GM12878 (cell line): Measurements from ENCODE around the gene RPL34. TPM values are rescaled to one million over a fixed set of nuclear protein-coding genes. Genes with fewer than 3 reads are reported as not detected.
A peak's percentile ranks its signal among the peaks of the same experiment; 100 is the strongest.

Experiments used
- ATAC-seq: fragments of 200-7000 bp; cut with Tn5 transposase; 3 replicates; pipeline ENCODE4 v1.9.1; 2020; ENCODE audit warnings: mild to moderate bottlenecking, moderate library complexity
- Bru-seq: library from RNA; stranded (reverse); fragments of 400-500 nt; gene quantifications from one replicate; lab custom pipeline; 2021; lab: Mats Ljungman, UMichigan
- BruChase-seq, 2 experiments: library from RNA; stranded (reverse); fragments of 400-500 nt; gene quantifications; one replicate each; lab custom pipeline; 2021; lab: Mats Ljungman, UMichigan
- BruUV-seq: library from RNA; stranded (reverse); fragments of 400-500 nt; replicated peaks from 2 replicates; lab custom pipeline; 2021; lab: Mats Ljungman, UMichigan
- CTCF ChIA-PET: fragments of 300-600 bp; sonication (Branson Sonifier 250); formaldehyde crosslinking; extraction: SDS; loops from one replicate; lab custom pipeline; 2021; ENCODE audit warnings: inconsistent platforms; lab: Yijun Ruan, JAX
- POLR2A ChIA-PET: fragments of 350-600 bp; formaldehyde crosslinking; extraction: SDS; loops from one replicate; lab custom pipeline; 2021; ENCODE audit warnings: inconsistent platforms; lab: Charles Lee
- RAD21 ChIA-PET: fragments of 300-600 bp; sonication (Branson Sonifier 250); formaldehyde crosslinking; loops from one replicate; lab custom pipeline; 2023; ENCODE audit warnings: antibody characterized with exemption; ENCODE audit not compliant: unreplicated experiment; lab: Charles Lee
- SMC1A ChIA-PET: fragments of 300-600 bp; sonication (Branson Sonifier 250); formaldehyde crosslinking; loops from one replicate; lab custom pipeline; 2023; ENCODE audit not compliant: unreplicated experiment, uncharacterized antibody; lab: Charles Lee
- DNase-seq: peaks from one replicate; pipeline ENCODE4 v3.0.0-alpha.2; 2011; ENCODE audit warnings: low read depth, low spot score
- FAIRE-seq: peaks from 3 replicates; lab custom pipeline; 2011; peaks lifted over from hg19 to GRCh38; lab: Jason Lieb, UNC
- H2AFZ ChIP-seq: 2 replicates; pipeline ENCODE4 v1.6.0; 2011; ENCODE audit warnings: low read depth, low read length, control low read depth; ENCODE audit not compliant: control insufficient read depth
- H3K27ac ChIP-seq: 2 replicates; pipeline ENCODE4 v1.5.1; 2011; ENCODE audit warnings: control low read depth; ENCODE audit not compliant: control insufficient read depth, insufficient read depth
- H3K27me3 ChIP-seq, 2 experiments: replicated peaks in 1 of 2; 2 replicates each; pipeline versions ENCODE4 v1.6.0 to v1.6.1; 2011; ENCODE audit warnings: low read length in 1 of 2; ENCODE audit not compliant: control insufficient read depth in 2 of 2, insufficient read depth in 2 of 2
- H3K36me3 ChIP-seq, 2 experiments: 2 replicates each; pipeline ENCODE4 v1.5.1; 2011; ENCODE audit warnings: low read length in 1 of 2; ENCODE audit not compliant: control insufficient read depth in 2 of 2, insufficient read depth in 2 of 2
- H3K4me1 ChIP-seq: 2 replicates; pipeline ENCODE4 v1.6.1; 2011; ENCODE audit warnings: mild to moderate bottlenecking, low read length, moderate library complexity, mixed read lengths; ENCODE audit not compliant: control insufficient read depth, insufficient read depth
- H3K4me2 ChIP-seq: 2 replicates; pipeline ENCODE4 v1.6.0; 2011; ENCODE audit warnings: control low read depth; ENCODE audit not compliant: control insufficient read depth, insufficient read depth
- H3K4me3 ChIP-seq: fragments of 200-600 bp; sonication (generic); 2 replicates; pipeline ENCODE4 v1.5.1; 2016
- H3K79me2 ChIP-seq: 2 replicates; pipeline ENCODE4 v1.6.0; 2011; ENCODE audit warnings: low read length; ENCODE audit not compliant: control insufficient read depth, insufficient read depth
- H3K9ac ChIP-seq: 2 replicates; pipeline ENCODE4 v1.8.0; 2011; ENCODE audit warnings: low read length, control low read depth, mixed read lengths; ENCODE audit not compliant: control insufficient read depth, insufficient read depth
- H3K9me3 ChIP-seq: replicated peaks from 3 replicates; pipeline ENCODE4 v1.5.1; 2011; ENCODE audit warnings: mild to moderate bottlenecking, low read length; ENCODE audit not compliant: control insufficient read depth, insufficient read depth
- H4K20me1 ChIP-seq: 2 replicates; pipeline ENCODE4 v1.6.0; 2011; ENCODE audit not compliant: control insufficient read depth, insufficient read depth
- CBX3 ChIP-seq: fragments of 200-600 bp; sonication (generic); IDR thresholded peaks from 2 replicates; pipeline ENCODE4 v1.6.1; 2016; ENCODE audit warnings: low read depth, borderline replicate concordance
- JUND ChIP-seq: IDR thresholded peaks from 2 replicates; pipeline ENCODE4 v1.6.1; 2012; ENCODE audit warnings: low read depth, mild to moderate bottlenecking, low read length, improper control_type of control experiment, moderate library complexity
- MYB ChIP-seq: fragments of 150-350 bp; IDR thresholded peaks from 2 replicates; pipeline ENCODE4 v1.6.1; 2014; ENCODE audit warnings: mild to moderate bottlenecking, low read depth, low read length, borderline replicate concordance
- RB1 ChIP-seq: fragments of 450-650 bp; formaldehyde crosslinking; IDR thresholded peaks from 2 replicates; pipeline ENCODE4 v1.6.1; 2017; ENCODE audit warnings: mild to moderate bottlenecking, borderline replicate concordance
- SPI1 ChIP-seq: IDR thresholded peaks from 2 replicates; pipeline ENCODE4 v1.6.1; 2011; ENCODE audit warnings: low read depth, mild to moderate bottlenecking, low read length, moderate library complexity, borderline replicate concordance; ENCODE audit not compliant: insufficient read depth
- TCF3 ChIP-seq: IDR thresholded peaks from 2 replicates; pipeline ENCODE4 v1.6.1; 2012; ENCODE audit warnings: low read depth, mild to moderate bottlenecking, low read length, borderline replicate concordance; ENCODE audit not compliant: insufficient read depth
- WGBS: methylation state at CpG from one replicate; pipeline ENCODE4 v1.1.6; 2016; ENCODE audit warnings: low lambda C conversion rate; ENCODE audit not compliant: insufficient replicate concordance, insufficient coverage; ENCODE audit errors: missing lambda C conversion rate; 5-methylcytosine and 5-hydroxymethylcytosine counted together
- in situ Hi-C: fragments of 300-500 bp; cut with MboI; formaldehyde crosslinking; loops from 9 replicates; pipeline ENCODE4 v1.14.3; 2018; ENCODE audit warnings: mixed read lengths
- intact Hi-C: fragments of 100-400 bp; cut with micrococcal nuclease; formaldehyde crosslinking; loops from one replicate; pipeline ENCODE4 v1.14.2; 2022; ENCODE audit not compliant: unreplicated experiment
- long read RNA-seq, 2 experiments: library from polyadenylated mRNA; unstranded; transcript quantifications; one replicate each; pipeline ENCODE4 v2.0.0, GENCODE V29; 2019 to 2020
- polyA minus RNA-seq, 3 experiments: library from RNA; depleted of rRNA, polyadenylated mRNA; stranded (reverse); fragments of >200 nt; gene quantifications; 2 replicates each; pipeline ENCODE4 v1.2.3, GENCODE V29; 2011
- polyA plus RNA-seq, 11 experiments: library from polyadenylated mRNA; depleted of rRNA in 4 of 11; unstranded in 6 of 11; stranded (reverse) in 5 of 11; fragments of >200 nt; fragmentation: Nextera tagmentation in 4 of 11; fragmentation: Illumina TruSeq in 1 of 11; extraction: Ambion mirVana in 4 of 11; extraction: Trizol in 1 of 11; gene quantifications; 1 replicate in 1 of 11; 2 replicates in 10 of 11; pipeline versions ENCODE4 v1.2.1 to v1.2.3, GENCODE V29; 2011 to 2016; ENCODE audit warnings: inconsistent platforms in 2 of 11, missing spikeins in 2 of 11, low read depth in 1 of 11
- total RNA-seq, 4 experiments: library from RNA; depleted of rRNA in 3 of 4; stranded (reverse); fragments of >200 nt in 3 of 4; fragmentation: Illumina TruSeq in 1 of 4; extraction: Trizol in 1 of 4; gene quantifications; 2 replicates each; pipeline versions ENCODE4 v1.2.1 to v1.2.3, GENCODE V29; 2013 to 2021
- TF ChIP-seq, protein P1 (sequence below): fragments of 450-650 bp; IDR thresholded peaks from 2 replicates; pipeline ENCODE4 v1.6.1; 2017; ENCODE audit warnings: mild to moderate bottlenecking, moderate library complexity
- TF ChIP-seq, protein P2 (sequence below): fragments of 450-650 bp; IDR thresholded peaks from 2 replicates; pipeline ENCODE4 v1.6.1; 2018; ENCODE audit warnings: mild to moderate bottlenecking, low read depth, moderate library complexity; ENCODE audit not compliant: partially characterized antibody

Gene RPL34
- 184 and 224 TPM in 2 replicates for total RNA-seq (2013; cell fraction: nucleolus; rRNA removed)
- total RNA-seq (2014; rRNA removed): 1,907 and 2,024 TPM in 2 replicates
- 2,117 and 2,268 TPM in 2 replicates for total RNA-seq (2014; rRNA removed; fragmentation: Illumina TruSeq; extraction: Trizol)
- total RNA-seq (2021): 1,927 and 2,065 TPM in 2 replicates
- 2,678 TPM for polyA plus RNA-seq (2011; ENCODE audit: low read depth)
- polyA plus RNA-seq (2011; rRNA removed): 4,903 and 4,956 TPM in 2 replicates
- 2,203 and 3,641 TPM in 2 replicates for polyA plus RNA-seq (2011; cell fraction: cytosol; rRNA removed)
- polyA plus RNA-seq (2011; cell fraction: nucleus; rRNA removed): 681 and 1,050 TPM in 2 replicates
- polyA plus RNA-seq (2012): 5,112 and 5,810 TPM in 2 replicates
- polyA plus RNA-seq (2014; fragmentation: Illumina TruSeq; extraction: Trizol): 2,811 and 3,255 TPM in 2 replicates
- 1,000 to 10,000 TPM; 6,449 to 6,697 TPM for polyA plus RNA-seq (2014; fragmentation: Nextera tagmentation; extraction: Ambion mirVana)
- polyA plus RNA-seq (2014; rRNA removed): 3,285 and 3,455 TPM in 2 replicates
- 1,000 to 10,000 TPM; 1,792 to 1,873 TPM for polyA plus RNA-seq (2016; fragmentation: Nextera tagmentation; extraction: Ambion mirVana)
- polyA minus RNA-seq (2011; rRNA and poly(A)+ RNA removed): 590 and 632 TPM in 2 replicates
- polyA minus RNA-seq (2011; cell fraction: cytosol; rRNA and poly(A)+ RNA removed): 133 and 135 TPM in 2 replicates
- polyA minus RNA-seq (2011; cell fraction: nucleus; rRNA and poly(A)+ RNA removed): 148 and 152 TPM in 2 replicates
- Bru-seq, nascent RNA: percentile 99 among the genes with signal in this experiment
- BruChase-seq, experiment 1, labeled RNA remaining after a 6-hour chase: percentile 97 among the genes with signal in this experiment
- BruChase-seq, experiment 2, labeled RNA remaining after a 2-hour chase: percentile 97 among the genes with signal in this experiment
- long read RNA-seq, experiment 1, transcript RPL34-201 (5 exons, 529 nt): minor isoform, 21 of 1,263 reads
- long read RNA-seq, experiment 1, transcript RPL34-202 (5 exons, 441 nt): major isoform, 904 of 1,263 reads
- long read RNA-seq, experiment 1, partial matches to known transcripts: 320 of 1,263 reads
- long read RNA-seq, experiment 1, other reads (novel, unspliced or antisense): 18 of 1,263 reads
- long read RNA-seq, experiment 2, transcript RPL34-201 (5 exons, 529 nt): minor isoform, 32 of 1,190 reads
- long read RNA-seq, experiment 2, transcript RPL34-202 (5 exons, 441 nt): major isoform, 961 of 1,190 reads
- long read RNA-seq, experiment 2, partial matches to known transcripts: 165 of 1,190 reads
- long read RNA-seq, experiment 2, other reads (novel, unspliced or antisense): 28 of 1,190 reads

DNA sequence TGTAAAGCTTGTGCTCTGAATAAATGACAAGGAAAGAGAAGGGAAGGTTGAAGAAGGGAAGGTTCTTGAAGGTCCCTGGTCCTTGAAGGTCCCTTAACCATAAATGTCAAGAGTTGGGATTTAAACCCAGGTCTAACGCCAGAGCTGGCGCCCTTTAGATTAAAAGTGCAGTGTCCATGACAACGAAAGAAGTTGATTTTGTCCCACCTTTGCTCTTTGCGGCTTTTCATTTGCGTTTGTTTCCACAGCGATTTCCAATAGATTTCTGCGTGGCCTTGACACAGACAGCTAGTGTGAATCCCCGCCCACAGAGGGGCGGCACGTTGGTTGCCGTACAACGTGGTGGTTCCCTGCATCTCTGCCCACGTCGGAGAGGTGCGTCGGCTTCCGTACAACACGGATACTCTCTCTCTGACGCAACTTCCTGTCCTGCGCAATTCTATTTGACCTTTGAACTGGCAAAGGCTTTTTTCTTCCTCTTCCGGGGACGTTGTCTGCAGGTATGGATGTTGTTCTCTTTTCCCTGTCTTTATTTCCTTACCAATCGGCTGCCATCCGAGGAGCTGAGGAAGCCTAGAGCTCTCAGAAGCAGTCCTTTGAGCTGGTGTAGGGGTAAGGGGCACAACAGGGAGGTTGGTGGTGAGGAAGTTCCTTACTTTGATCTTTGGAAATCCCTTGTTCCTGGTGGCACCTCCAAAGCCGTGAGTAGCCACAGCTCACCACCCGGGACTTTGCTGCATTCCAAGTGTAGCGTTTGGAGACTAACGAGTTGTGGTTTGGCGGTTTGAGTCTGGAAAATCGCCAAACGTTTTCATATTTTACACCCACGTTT, at the start of gene RPL34:
RPL34 (plus strand) TSS at position 476 of the 832 bp plus-strand sequence. CDS start 1,384 bp downstream, outside the sequence.
- Histone ChIP-seq H2AFZ (peak within 1 kb of the TSS; percentile 94), H3K36me3 (peaks cover 0 to 27% of the 10 kb centered on the region in 2 experiments), H3K27ac (peak within 1 kb of the TSS; percentile 95), H3K4me1 (peaks cover 8% of the 10 kb centered on the region; the same call in 1 of the 2 replicates), H3K4me3 (peak within 1 kb of the TSS; percentile 92), H3K9ac (peak within 1 kb of the TSS; percentile 100), H3K9me3 (no peaks in the 10 kb centered on the region), H4K20me1 (peaks cover 4% of the 10 kb centered on the region; the same call in 1 of the 2 replicates), H3K27me3 (no peaks in the 10 kb centered on the region), H3K4me2 (peak within 1 kb of the TSS; percentile 87), H3K79me2 (peaks cover 46% of the 10 kb centered on the region)
- in situ Hi-C loops: no loop called here
- under 1% methylated on average over 32 of the region's 32 CpGs for WGBS
- CTCF ChIA-PET: interaction anchor here (2.6 kb wide), 1 partner anchor 30 kb away, joined by 14 read pairs; the partner anchor contains the start of gene OSTC
- no TSS peak for BruUV-seq
- FAIRE-seq (peak; percentile 99), ATAC-seq (peak; percentile 98), DNase-seq (peak; percentile 98)
- RAD21 ChIA-PET: interaction anchor here (0.9 to 1.3 kb wide), 4 partner anchors 11 to 601 kb away, joined by 3 to 11 read pairs (median 4); partner anchors contain the start of gene OSTC
- SMC1A ChIA-PET: interaction anchor here (0.7 to 3.6 kb wide), 7 partner anchors 9 to 46 kb away, joined by 3 to 16 read pairs (median 3); partner anchors contain the start of gene OSTC
- intact Hi-C loops: loop anchor here (2.0 to 5.0 kb wide), 3 partner anchors 30 to 1577 kb away; partner anchors contain the start of genes ELOVL6 and OSTC
- POLR2A ChIA-PET: interaction anchor here (0.6 to 3.5 kb wide), 4 partner anchors 30 to 631 kb away, joined by 3 to 31 read pairs (median 3); partner anchors contain the start of genes HADH and OSTC
- TF ChIP-seq SPI1: no peak; the same call in 1 of the 2 replicates
- TF ChIP-seq CBX3: no peak
- peak; percentile 36; the same call in 1 of the 2 replicates for TF ChIP-seq TCF3
- TF ChIP-seq, protein P1, sequence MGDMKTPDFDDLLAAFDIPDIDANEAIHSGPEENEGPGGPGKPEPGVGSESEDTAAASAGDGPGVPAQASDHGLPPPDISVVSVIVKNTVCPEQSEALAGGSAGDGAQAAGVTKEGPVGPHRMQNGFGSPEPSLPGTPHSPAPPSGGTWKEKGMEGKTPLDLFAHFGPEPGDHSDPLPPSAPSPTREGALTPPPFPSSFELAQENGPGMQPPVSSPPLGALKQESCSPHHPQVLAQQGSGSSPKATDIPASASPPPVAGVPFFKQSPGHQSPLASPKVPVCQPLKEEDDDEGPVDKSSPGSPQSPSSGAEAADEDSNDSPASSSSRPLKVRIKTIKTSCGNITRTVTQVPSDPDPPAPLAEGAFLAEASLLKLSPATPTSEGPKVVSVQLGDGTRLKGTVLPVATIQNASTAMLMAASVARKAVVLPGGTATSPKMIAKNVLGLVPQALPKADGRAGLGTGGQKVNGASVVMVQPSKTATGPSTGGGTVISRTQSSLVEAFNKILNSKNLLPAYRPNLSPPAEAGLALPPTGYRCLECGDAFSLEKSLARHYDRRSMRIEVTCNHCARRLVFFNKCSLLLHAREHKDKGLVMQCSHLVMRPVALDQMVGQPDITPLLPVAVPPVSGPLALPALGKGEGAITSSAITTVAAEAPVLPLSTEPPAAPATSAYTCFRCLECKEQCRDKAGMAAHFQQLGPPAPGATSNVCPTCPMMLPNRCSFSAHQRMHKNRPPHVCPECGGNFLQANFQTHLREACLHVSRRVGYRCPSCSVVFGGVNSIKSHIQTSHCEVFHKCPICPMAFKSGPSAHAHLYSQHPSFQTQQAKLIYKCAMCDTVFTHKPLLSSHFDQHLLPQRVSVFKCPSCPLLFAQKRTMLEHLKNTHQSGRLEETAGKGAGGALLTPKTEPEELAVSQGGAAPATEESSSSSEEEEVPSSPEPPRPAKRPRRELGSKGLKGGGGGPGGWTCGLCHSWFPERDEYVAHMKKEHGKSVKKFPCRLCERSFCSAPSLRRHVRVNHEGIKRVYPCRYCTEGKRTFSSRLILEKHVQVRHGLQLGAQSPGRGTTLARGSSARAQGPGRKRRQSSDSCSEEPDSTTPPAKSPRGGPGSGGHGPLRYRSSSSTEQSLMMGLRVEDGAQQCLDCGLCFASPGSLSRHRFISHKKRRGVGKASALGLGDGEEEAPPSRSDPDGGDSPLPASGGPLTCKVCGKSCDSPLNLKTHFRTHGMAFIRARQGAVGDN: peak; percentile 80
- no peak for TF ChIP-seq MYB
- no peak for TF ChIP-seq JUND
- TF ChIP-seq, protein P2, sequence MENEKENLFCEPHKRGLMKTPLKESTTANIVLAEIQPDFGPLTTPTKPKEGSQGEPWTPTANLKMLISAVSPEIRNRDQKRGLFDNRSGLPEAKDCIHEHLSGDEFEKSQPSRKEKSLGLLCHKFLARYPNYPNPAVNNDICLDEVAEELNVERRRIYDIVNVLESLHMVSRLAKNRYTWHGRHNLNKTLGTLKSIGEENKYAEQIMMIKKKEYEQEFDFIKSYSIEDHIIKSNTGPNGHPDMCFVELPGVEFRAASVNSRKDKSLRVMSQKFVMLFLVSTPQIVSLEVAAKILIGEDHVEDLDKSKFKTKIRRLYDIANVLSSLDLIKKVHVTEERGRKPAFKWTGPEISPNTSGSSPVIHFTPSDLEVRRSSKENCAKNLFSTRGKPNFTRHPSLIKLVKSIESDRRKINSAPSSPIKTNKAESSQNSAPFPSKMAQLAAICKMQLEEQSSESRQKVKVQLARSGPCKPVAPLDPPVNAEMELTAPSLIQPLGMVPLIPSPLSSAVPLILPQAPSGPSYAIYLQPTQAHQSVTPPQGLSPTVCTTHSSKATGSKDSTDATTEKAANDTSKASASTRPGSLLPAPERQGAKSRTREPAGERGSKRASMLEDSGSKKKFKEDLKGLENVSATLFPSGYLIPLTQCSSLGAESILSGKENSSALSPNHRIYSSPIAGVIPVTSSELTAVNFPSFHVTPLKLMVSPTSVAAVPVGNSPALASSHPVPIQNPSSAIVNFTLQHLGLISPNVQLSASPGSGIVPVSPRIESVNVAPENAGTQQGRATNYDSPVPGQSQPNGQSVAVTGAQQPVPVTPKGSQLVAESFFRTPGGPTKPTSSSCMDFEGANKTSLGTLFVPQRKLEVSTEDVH: peak; percentile 82
- TF ChIP-seq RB1: peak; percentile 69; the same call in 1 of the 2 replicates
